CD4-positive, alpha-beta memory T cell (primary cell): Measurements from ENCODE around the gene RNF157. TPM values are rescaled to one million over a fixed set of nuclear protein-coding genes. Genes with fewer than 3 reads are reported as not detected.

ENCODE experiments used
- CTCF ChIA-PET: fragments of 350-600 bp; sonication (Branson Sonifier 250); formaldehyde crosslinking; loops from one replicate; lab custom pipeline; 2021; ENCODE audit warnings: inconsistent platforms; ENCODE audit not compliant: partially characterized antibody; lab: Charles Lee
- POLR2A ChIA-PET: fragments of 350-600 bp; sonication (Branson Sonifier 250); formaldehyde crosslinking; loops from one replicate; lab custom pipeline; 2021; ENCODE audit not compliant: partially characterized antibody; lab: Charles Lee
- DNase-seq, 5 donors: peaks; one replicate each; pipeline versions ENCODE4 v3.0.0 to v3.0.0-alpha.2; 2020 to 2022; ENCODE audit warnings: mixed read lengths in 1 of 5
- H3K27ac ChIP-seq: one replicate; pipeline ENCODE4 v1.7.0; 2013; ENCODE audit warnings: low read depth, low read length
- H3K27me3 ChIP-seq: 2 replicates; pipeline ENCODE4 v1.7.0; 2013; ENCODE audit warnings: mild to moderate bottlenecking, low read length, moderate library complexity; ENCODE audit not compliant: insufficient read depth
- H3K36me3 ChIP-seq: 2 replicates; pipeline ENCODE4 v1.7.0; 2013; ENCODE audit warnings: mild to moderate bottlenecking, low read length, moderate library complexity; ENCODE audit not compliant: insufficient read depth
- H3K4me1 ChIP-seq: 2 replicates; pipeline ENCODE4 v1.7.0; 2013; ENCODE audit warnings: mild to moderate bottlenecking, low read length, moderate library complexity; ENCODE audit not compliant: insufficient read depth
- H3K4me3 ChIP-seq, 2 donors: one replicate each; pipeline ENCODE4 v1.7.0; 2013; ENCODE audit warnings: low read length in 2 of 2, mild to moderate bottlenecking in 1 of 2
- H3K9me3 ChIP-seq, 2 donors: one replicate each; pipeline ENCODE4 v1.7.0; 2013; ENCODE audit warnings: low read length in 2 of 2, control low read depth in 1 of 2; ENCODE audit not compliant: control insufficient read depth in 1 of 2
- H3K27ac Mint-ChIP-seq, 7 donors: one replicate each; pipeline ENCODE4 v1.8.0; 2020 to 2021; ENCODE audit warnings: mixed read lengths in 7 of 7, mild to moderate bottlenecking in 6 of 7, inconsistent platforms in 3 of 7, moderate library complexity in 3 of 7
- H3K27me3 Mint-ChIP-seq, 2 donors: one replicate each; pipeline ENCODE4 v1.8.0; 2020 to 2021; ENCODE audit warnings: mixed read lengths in 2 of 2
- H3K36me3 Mint-ChIP-seq, 2 donors: one replicate each; pipeline ENCODE4 v1.8.0; 2020 to 2021; ENCODE audit warnings: mixed read lengths in 2 of 2, inconsistent platforms in 1 of 2, mild to moderate bottlenecking in 1 of 2
- H3K4me1 Mint-ChIP-seq, 4 donors: one replicate each; pipeline ENCODE4 v1.8.0; 2020 to 2021; ENCODE audit warnings: mixed read lengths in 4 of 4, mild to moderate bottlenecking in 1 of 4
- H3K4me3 Mint-ChIP-seq, 8 donors: one replicate each; pipeline ENCODE4 v1.8.0; 2020 to 2021; ENCODE audit warnings: mixed read lengths in 8 of 8, mild to moderate bottlenecking in 7 of 8, moderate library complexity in 6 of 8, inconsistent platforms in 3 of 8
- H3K9me3 Mint-ChIP-seq, 8 donors: one replicate each; pipeline ENCODE4 v1.8.0; 2020 to 2021; ENCODE audit warnings: mixed read lengths in 8 of 8, mild to moderate bottlenecking in 5 of 8, inconsistent platforms in 3 of 8, moderate library complexity in 1 of 8
- intact Hi-C: fragments of 100-400 bp; cut with micrococcal nuclease; formaldehyde crosslinking; loops from one replicate; pipeline ENCODE4 v1.15.1; 2023
- microRNA-seq: library from miRNA; unstranded; fragments of <30 nt; microRNA quantifications from one replicate; pipeline ENCODE4 v1.2.0, GENCODE V29; 2021; ENCODE audit warnings: borderline replicate concordance, borderline number of aligned reads, borderline microRNAs expressed, mixed read lengths
- polyA plus RNA-seq, 2 donors: library from polyadenylated mRNA; unstranded; fragments of 300-500 nt; fragmentation: Illumina TruSeq; gene quantifications; one replicate each; pipeline ENCODE4 v1.2.3, GENCODE V29; 2021
- total RNA-seq, 2 experiments: library from RNA; stranded (reverse); gene quantifications; one replicate each; pipeline ENCODE4 v1.2.3, GENCODE V29; 2021

The RNF157 gene
- total and polyA plus RNA-seq, 4 experiments from 2014 or later: 4.0 to 22.5 (median 20.0) TPM

- peaks cover 38 to 60% of the 10 kb centered on the region in 2 donors for H3K36me3 Mint-ChIP-seq
- no peak overlapping the region for H3K4me3 ChIP-seq
- H3K27ac ChIP-seq: no peak overlapping the region
- no peaks in the 10 kb centered on the region for H3K27me3 ChIP-seq
- H3K4me1 ChIP-seq: no peaks in the 10 kb centered on the region
- DNase-seq: no peak
- ChIA-PET CTCF (interaction anchor here (1.4 to 3.7 kb wide), 2 partner anchors 30 to 187 kb away, joined by 3 to 15 read pairs; no protein-coding TSS in a partner anchor), POLR2A (interaction anchor here (0.7 to 5.6 kb wide), 4 partner anchors 8 to 163 kb away, joined by 3 to 24 read pairs (median 8); partner anchors contain the start of genes EXOC7 and ZACN)
- H3K9me3 ChIP-seq: no peaks in the 10 kb centered on the region
- peaks cover 69% of the 10 kb centered on the region for H3K36me3 ChIP-seq
- peaks cover 1 to 15% (median 3%) of the 10 kb centered on the region in 4 donors for H3K4me1 Mint-ChIP-seq
- H3K27ac Mint-ChIP-seq: no peak overlapping the region
- intact Hi-C loops: no loop called here
- no peak overlapping the region for H3K4me3 Mint-ChIP-seq
- no peaks in the 10 kb centered on the region for H3K27me3 Mint-ChIP-seq
- H3K9me3 Mint-ChIP-seq: no peaks in the 10 kb centered on the region
Measured at GRCh38 chr17:76092526-76093413, 147.5 kb downstream of the RNF157 start.

Small RNAs within 50 kb of the gene (microRNA-seq; reads per million reads assigned to microRNA genes)
- gene MIR6868: 1.7 reads per million

Other genes starting within 250 kb of the RNF157 start
- gene CDK3, start 239.6 kb downstream of the RNF157 start, total RNA-seq: 1 to 10 TPM; 9.6 to 9.7 TPM
- 1 to 10 TPM; 1.0 to 1.1 TPM for gene CDK3, start 239.6 kb downstream of the RNF157 start, polyA plus RNA-seq
- not detected for gene EVPL, start 213.2 kb downstream of the RNF157 start, total RNA-seq
- gene EVPL, start 213.2 kb downstream of the RNF157 start, polyA plus RNA-seq: not detected
- 10 to 100 TPM; 86.5 to 92.4 TPM for gene SRP68, start 168.0 kb downstream of the RNF157 start, total RNA-seq
- 10 to 100 TPM; 59.1 to 84.9 TPM for gene SRP68, start 168.0 kb downstream of the RNF157 start, polyA plus RNA-seq
- gene GALR2, start 165.7 kb downstream of the RNF157 start, total RNA-seq: not detected
- under 1 TPM in 1 of 2 donors, not detected in 1; 0.37 TPM for gene GALR2, start 165.7 kb downstream of the RNF157 start, polyA plus RNA-seq
- under 1 TPM in 1 of 2 experiments, not detected in 1; 0.35 TPM for gene ZACN, start 161.3 kb downstream of the RNF157 start, total RNA-seq
- gene ZACN, start 161.3 kb downstream of the RNF157 start, polyA plus RNA-seq: 1 to 10 TPM in 1 of 2 donors, not detected in 1; 1.0 TPM
- gene EXOC7, start 136.7 kb downstream of the RNF157 start, total RNA-seq: 100 to 1,000 TPM; 183 to 184 TPM
- 10 to 100 TPM; 36.2 to 66.9 TPM for gene EXOC7, start 136.7 kb downstream of the RNF157 start, polyA plus RNA-seq
- gene FOXJ1, start 99.2 kb downstream of the RNF157 start, total RNA-seq: under 1 TPM; 0.19 to 0.20 TPM
- gene FOXJ1, start 99.2 kb downstream of the RNF157 start, polyA plus RNA-seq: not detected
- gene UBALD2, start 24.9 kb upstream of the RNF157 start, total RNA-seq: 100 to 1,000 TPM; 101 to 103 TPM
- gene UBALD2, start 24.9 kb upstream of the RNF157 start, polyA plus RNA-seq: 10 to 100 TPM in 1 of 2 donors, 1 to 10 TPM in 1; 6.2 to 11.1 TPM
- 1 to 10 TPM; 5.3 to 5.5 TPM for gene QRICH2, start 67.8 kb upstream of the RNF157 start, total RNA-seq
- under 1 TPM; 0.21 to 0.52 TPM for gene QRICH2, start 67.8 kb upstream of the RNF157 start, polyA plus RNA-seq
- 10 to 100 TPM; 63.4 to 65.8 TPM for gene PRPSAP1, start 113.4 kb upstream of the RNF157 start, total RNA-seq
- gene PRPSAP1, start 113.4 kb upstream of the RNF157 start, polyA plus RNA-seq: 10 to 100 TPM; 55.2 to 99.1 TPM
- gene SPHK1, start 144.1 kb upstream of the RNF157 start, total RNA-seq: under 1 TPM; 0.67 to 0.70 TPM
- gene SPHK1, start 144.1 kb upstream of the RNF157 start, polyA plus RNA-seq: under 1 TPM in 1 of 2 donors, not detected in 1; 0.29 TPM
- 10 to 100 TPM; 42.5 to 43.7 TPM for gene UBE2O, start 212.7 kb upstream of the RNF157 start, total RNA-seq
- 10 to 100 TPM in 1 of 2 donors, 1 to 10 TPM in 1; 4.5 to 14.6 TPM for gene UBE2O, start 212.7 kb upstream of the RNF157 start, polyA plus RNA-seq
- gene AANAT, start 227.1 kb upstream of the RNF157 start, total RNA-seq: not detected
- gene AANAT, start 227.1 kb upstream of the RNF157 start, polyA plus RNA-seq: not detected